ENCODE measurements around the gene LHX3.

Gene LHX3

GRCh38 chr9:136204838-136205706 is at the start of gene LHX3:
Gene LHX3, minus strand, starts transcription at chr9:136205128. Its CDS starts 116 bp downstream, at chr9:136205012.
- DNase-seq = no peak

- DNase-seq = no peak
Measured at GRCh38 chr9:136253246-136254130, 48.6 kb upstream of the LHX3 start.

GRCh38 chr9:136252846-136253245 is 47.9 kb upstream of the LHX3 start:
- no peak for DNase-seq

- no peak for DNase-seq
Measured at GRCh38 chr9:136252281-136252680, 47.4 kb upstream of the LHX3 start.

GRCh38 chr9:136251264-136252115 is 46.6 kb upstream of the LHX3 start:
- DNase-seq = no peak

- DNase-seq = no peak
Measured at GRCh38 chr9:136250676-136251075, 45.7 kb upstream of the LHX3 start.

GRCh38 chr9:136249877-136250559 is 45.1 kb upstream of the LHX3 start:
- no peak for DNase-seq

GRCh38 chr9:136248951-136249876 is 44.3 kb upstream of the LHX3 start:
- no peak for DNase-seq

- no peak for DNase-seq
Measured at GRCh38 chr9:136247947-136248637, 43.2 kb upstream of the LHX3 start.

GRCh38 chr9:136247551-136247916 is 42.6 kb upstream of the LHX3 start:
- no peak for DNase-seq

GRCh38 chr9:136246849-136247550 is 42.1 kb upstream of the LHX3 start:
- DNase-seq = no peak

- DNase-seq = peak; percentile 89
Measured at GRCh38 chr9:136245219-136246150, 40.6 kb upstream of the LHX3 start, which contains the start of gene QSOX2. Gene QSOX2, minus strand, starts transcription at chr9:136245812. Its CDS starts 9 bp downstream, at chr9:136245803.

GRCh38 chr9:136244969-136245218 is 40.0 kb upstream of the LHX3 start:
- DNase-seq = no peak

- peak; percentile 77 for DNase-seq
Measured at GRCh38 chr9:136244122-136244968, 39.4 kb upstream of the LHX3 start.

- DNase-seq = peak; percentile 54
Measured at GRCh38 chr9:136243631-136244030, 38.7 kb upstream of the LHX3 start.

- DNase-seq = no peak
Measured at GRCh38 chr9:136242918-136243525, 38.1 kb upstream of the LHX3 start.

- DNase-seq = no peak
Measured at GRCh38 chr9:136242248-136242647, 37.3 kb upstream of the LHX3 start.

Data from activated CD4-positive, alpha-beta T cell treated with anti-CD3 and anti-CD28 coated beads, Interleukin-2, Interleukin-6, amounts not matched to agents 100 ng/mL and 50 ng/mL, durations not matched to agents 16 hours and 8 hours (primary cell).